Muscle layer of duodenum (tissue), 2 donors: ENCODE measurements around the gene HDAC9.

Experiments
- H3K27ac ChIP-seq: one replicate; pipeline ENCODE4 v1.7.0; 2013; ENCODE audit warnings: mild to moderate bottlenecking, low read length
- H3K27me3 ChIP-seq: one replicate; pipeline ENCODE4 v1.7.0; 2013; ENCODE audit warnings: low read depth, mild to moderate bottlenecking, control low read depth, low read length
- H3K36me3 ChIP-seq, 2 donors: one replicate each; pipeline ENCODE4 v1.7.0; 2013; ENCODE audit warnings: low read length in 2 of 2, control low read depth in 1 of 2, mild to moderate bottlenecking in 1 of 2; ENCODE audit not compliant: insufficient read depth in 2 of 2, control insufficient read depth in 1 of 2
- H3K4me1 ChIP-seq, 2 donors: one replicate each; pipeline ENCODE4 v1.7.0; 2013; ENCODE audit warnings: low read length in 2 of 2, mild to moderate bottlenecking in 2 of 2, control low read depth in 1 of 2, moderate library complexity in 1 of 2; ENCODE audit not compliant: insufficient read depth in 2 of 2, control insufficient read depth in 1 of 2
- H3K4me3 ChIP-seq, 2 donors: one replicate each; pipeline ENCODE4 v1.7.0; 2013; ENCODE audit warnings: low read length in 2 of 2, low read depth in 1 of 2, mild to moderate bottlenecking in 1 of 2
- H3K9me3 ChIP-seq, 2 donors: one replicate each; pipeline ENCODE4 v1.7.0; 2013; ENCODE audit warnings: low read length in 2 of 2, control low read depth in 1 of 2, mild to moderate bottlenecking in 1 of 2; ENCODE audit not compliant: control insufficient read depth in 1 of 2
- donor health status: healthy.

Gene HDAC9

DNA sequence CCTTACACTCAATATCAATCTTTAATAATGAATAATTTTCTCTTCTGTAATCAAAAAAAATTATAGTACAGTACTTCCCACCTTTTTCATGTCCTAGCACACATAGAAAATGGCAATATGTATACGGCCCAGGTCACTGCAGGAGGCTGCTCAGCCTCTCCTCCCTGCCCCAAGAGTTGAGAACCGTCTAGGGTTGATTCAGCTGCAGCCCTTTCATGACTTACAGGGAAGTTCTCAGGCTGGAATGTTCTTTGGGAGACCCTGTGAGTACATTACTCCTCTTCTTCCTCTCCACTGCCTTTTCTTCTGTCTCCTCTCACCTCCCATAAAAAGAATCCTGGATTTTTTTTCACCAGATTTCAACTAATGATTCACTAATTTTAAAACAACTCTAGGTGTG lies 180.0 kb downstream of the HDAC9 start:
- H3K27me3 ChIP-seq: no peaks in the 10 kb centered on the region
- H3K27ac ChIP-seq: no peak overlapping the region
- H3K36me3 ChIP-seq: no peaks in the 10 kb centered on the region
- no peaks in the 10 kb centered on the region for H3K4me1 ChIP-seq
- no peak overlapping the region for H3K4me3 ChIP-seq
- H3K9me3 ChIP-seq: no peaks in the 10 kb centered on the region

DNA sequence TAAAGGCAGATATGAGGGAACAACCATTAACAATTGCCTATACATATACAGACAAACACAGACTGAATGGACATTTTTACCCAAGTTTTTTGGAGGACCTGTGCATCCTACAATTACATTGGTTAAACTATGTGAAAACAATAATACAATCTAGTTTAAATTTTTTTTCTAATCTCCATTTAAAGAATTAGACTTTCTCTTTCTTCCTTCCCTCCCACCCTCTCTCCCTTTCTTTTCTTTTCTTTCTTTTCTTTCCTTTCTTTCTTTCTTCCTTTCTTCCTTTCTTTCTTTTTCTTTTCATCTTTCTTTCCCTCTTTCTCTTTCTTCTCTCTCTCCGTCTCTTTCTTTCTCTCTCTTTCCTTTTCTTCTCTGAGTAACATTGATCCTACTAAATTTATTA lies 183.7 kb downstream of the HDAC9 start:
- Histone ChIP-seq H3K4me3 (no peak overlapping the region), H3K4me1 (no peaks in the 10 kb centered on the region), H3K9me3 (no peaks in the 10 kb centered on the region), H3K36me3 (no peaks in the 10 kb centered on the region), H3K27ac (no peak overlapping the region), H3K27me3 (no peaks in the 10 kb centered on the region)

DNA sequence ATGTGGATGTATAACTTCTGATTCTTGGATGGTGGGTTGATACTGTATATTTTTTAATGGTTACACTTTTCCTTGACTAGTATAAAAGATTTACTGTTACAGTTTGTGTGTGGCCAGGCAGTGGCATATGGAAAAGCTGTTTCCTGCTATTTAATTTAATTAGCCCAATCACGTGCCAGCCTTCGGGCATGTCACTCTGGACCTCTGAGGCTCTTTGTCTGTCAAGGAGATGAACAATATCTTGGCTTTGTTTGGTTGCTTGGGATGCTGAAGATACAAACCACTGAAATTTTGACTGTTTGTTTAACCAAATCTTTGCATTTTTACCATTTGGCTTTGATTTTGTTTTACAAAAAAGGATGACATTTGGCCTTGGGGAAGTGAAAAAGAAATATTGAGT lies 185.0 kb downstream of the HDAC9 start:
- Histone ChIP-seq H3K27me3 (no peaks in the 10 kb centered on the region), H3K9me3 (no peaks in the 10 kb centered on the region), H3K27ac (no peak overlapping the region), H3K36me3 (no peaks in the 10 kb centered on the region), H3K4me3 (no peak overlapping the region), H3K4me1 (no peaks in the 10 kb centered on the region)

DNA sequence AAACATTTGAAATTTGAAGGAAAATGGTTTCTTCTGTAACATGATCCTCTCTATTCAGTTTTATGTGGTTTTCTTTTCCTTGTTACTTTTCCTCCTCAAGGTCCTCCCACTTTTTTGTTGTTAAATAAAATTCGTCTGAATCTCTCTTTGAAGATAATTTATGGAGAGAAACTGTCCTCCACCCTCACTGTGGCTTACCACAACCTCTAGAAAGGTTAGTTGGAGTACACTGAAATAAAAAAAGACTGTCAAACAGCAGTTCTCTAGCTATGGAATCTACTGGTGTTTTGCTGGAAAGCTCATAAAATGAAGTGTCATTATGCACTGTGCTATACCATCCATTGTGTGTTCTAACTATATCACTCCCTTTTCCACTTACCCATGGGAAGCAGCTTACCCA lies 189.4 kb downstream of the HDAC9 start:
- no peak overlapping the region for H3K27ac ChIP-seq
- H3K4me3 ChIP-seq: no peak overlapping the region
- no peaks in the 10 kb centered on the region for H3K36me3 ChIP-seq
- no peaks in the 10 kb centered on the region for H3K27me3 ChIP-seq
- no peaks in the 10 kb centered on the region for H3K4me1 ChIP-seq
- no peaks in the 10 kb centered on the region for H3K9me3 ChIP-seq

DNA sequence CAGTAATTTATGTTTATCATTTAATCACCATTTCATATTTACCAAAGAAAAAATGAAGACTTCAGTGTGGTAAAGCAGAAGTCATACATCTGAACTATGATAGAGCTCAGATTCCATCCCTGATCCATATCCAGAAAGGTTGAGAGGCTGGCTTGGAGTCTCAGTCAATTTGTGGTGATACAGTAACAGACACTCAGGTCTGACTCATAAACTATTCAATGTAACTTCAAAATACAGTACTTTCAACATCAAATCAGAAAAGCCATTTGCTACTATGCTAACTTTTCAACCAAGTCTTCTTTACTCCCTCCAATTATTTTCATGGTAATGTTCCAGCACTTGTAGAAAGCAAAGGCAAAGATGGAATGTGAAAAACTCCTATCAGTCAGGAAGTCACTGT lies 190.4 kb downstream of the HDAC9 start:
- H3K27ac ChIP-seq: no peak overlapping the region
- H3K9me3 ChIP-seq: no peaks in the 10 kb centered on the region
- H3K4me1 ChIP-seq: no peaks in the 10 kb centered on the region
- H3K4me3 ChIP-seq: no peak overlapping the region
- no peaks in the 10 kb centered on the region for H3K27me3 ChIP-seq
- no peaks in the 10 kb centered on the region for H3K36me3 ChIP-seq

DNA sequence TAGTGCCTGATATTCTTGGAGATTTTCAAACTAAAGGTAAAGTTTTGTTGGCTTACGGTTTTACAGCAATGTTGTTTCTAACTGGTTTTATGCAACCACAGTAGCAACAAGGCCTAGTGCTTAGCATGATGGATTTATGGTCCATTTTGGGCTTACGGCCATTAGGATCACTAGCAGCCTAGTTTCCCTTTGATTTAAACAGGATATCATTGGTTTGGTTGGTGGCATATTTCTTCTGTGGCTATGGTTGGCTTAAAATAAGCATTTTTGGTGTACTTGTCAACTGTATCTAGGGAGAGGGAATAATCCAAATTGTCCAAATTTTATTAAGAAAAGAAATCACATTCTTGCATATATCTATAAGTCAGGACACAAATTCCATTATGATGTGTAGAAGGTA lies 194.0 kb downstream of the HDAC9 start:
- H3K36me3 ChIP-seq: no peaks in the 10 kb centered on the region
- no peak overlapping the region for H3K27ac ChIP-seq
- no peaks in the 10 kb centered on the region for H3K9me3 ChIP-seq
- H3K4me3 ChIP-seq: no peak overlapping the region
- H3K27me3 ChIP-seq: no peaks in the 10 kb centered on the region
- H3K4me1 ChIP-seq: no peaks in the 10 kb centered on the region

DNA sequence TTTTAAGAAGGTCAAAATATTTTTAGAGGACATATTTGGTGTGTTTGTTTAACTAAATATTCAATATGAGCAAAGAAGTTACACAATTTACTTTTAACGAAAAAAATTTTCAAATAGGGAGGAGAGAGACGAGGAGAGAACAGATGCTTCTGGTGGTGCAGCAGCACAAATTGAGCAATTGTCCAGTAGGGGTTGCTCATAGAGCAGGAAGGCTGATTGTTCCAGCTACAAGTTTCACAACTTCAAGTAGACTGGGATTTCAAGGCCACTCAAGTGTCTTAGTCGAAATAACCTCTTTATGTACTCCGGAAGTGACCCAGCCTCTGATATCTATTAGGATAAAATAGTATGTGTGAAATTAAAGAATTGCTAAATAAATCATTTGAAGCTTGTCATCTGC lies 197.9 kb downstream of the HDAC9 start:
- Histone ChIP-seq H3K4me1 (no peaks in the 10 kb centered on the region), H3K27me3 (no peaks in the 10 kb centered on the region), H3K4me3 (no peak overlapping the region), H3K9me3 (no peaks in the 10 kb centered on the region), H3K36me3 (no peaks in the 10 kb centered on the region), H3K27ac (no peak overlapping the region)

DNA sequence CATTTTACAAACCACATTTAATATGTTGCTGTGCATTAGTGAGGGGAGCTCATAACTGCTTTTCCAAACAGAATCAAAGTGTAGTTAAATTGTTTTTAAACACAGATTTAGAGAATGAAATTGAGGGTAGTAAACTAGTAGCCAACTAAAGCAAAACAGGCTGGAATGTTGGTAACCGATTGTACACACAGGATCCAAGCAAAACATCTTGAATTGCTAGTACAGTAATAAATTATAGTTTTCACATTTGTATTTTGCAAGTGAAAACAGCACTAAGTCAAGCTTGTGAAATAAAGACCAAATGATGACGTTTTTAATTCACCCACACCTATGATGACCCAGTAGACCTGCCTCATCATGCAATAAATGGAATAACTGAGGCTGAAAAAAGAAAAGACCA lies 198.3 kb downstream of the HDAC9 start:
- no peaks in the 10 kb centered on the region for H3K27me3 ChIP-seq
- H3K9me3 ChIP-seq: no peaks in the 10 kb centered on the region
- no peaks in the 10 kb centered on the region for H3K4me1 ChIP-seq
- H3K4me3 ChIP-seq: no peak overlapping the region
- no peak overlapping the region for H3K27ac ChIP-seq
- H3K36me3 ChIP-seq: no peaks in the 10 kb centered on the region

DNA sequence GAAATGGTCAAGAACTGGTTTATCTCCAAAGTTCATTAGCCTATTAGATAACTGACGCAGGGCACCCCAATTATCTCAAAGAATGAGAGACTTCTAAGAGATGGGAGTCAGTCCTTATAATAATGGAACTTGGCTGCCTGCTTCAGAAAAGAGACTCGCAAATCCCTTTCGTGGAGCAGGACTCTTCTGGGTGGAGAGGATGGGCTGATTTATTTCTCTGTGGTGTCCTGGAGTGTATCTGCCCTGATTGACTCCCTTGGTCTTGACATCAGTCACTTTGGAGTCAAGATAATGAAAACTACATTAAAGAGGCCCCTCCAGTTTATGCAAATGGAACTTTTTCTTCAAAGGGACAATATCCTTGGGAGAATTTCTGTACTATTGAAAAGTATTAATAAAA lies 198.9 kb downstream of the HDAC9 start:
- Histone ChIP-seq H3K36me3 (no peaks in the 10 kb centered on the region), H3K4me1 (no peaks in the 10 kb centered on the region), H3K27ac (no peak overlapping the region), H3K27me3 (no peaks in the 10 kb centered on the region), H3K9me3 (no peaks in the 10 kb centered on the region), H3K4me3 (no peak overlapping the region)

DNA sequence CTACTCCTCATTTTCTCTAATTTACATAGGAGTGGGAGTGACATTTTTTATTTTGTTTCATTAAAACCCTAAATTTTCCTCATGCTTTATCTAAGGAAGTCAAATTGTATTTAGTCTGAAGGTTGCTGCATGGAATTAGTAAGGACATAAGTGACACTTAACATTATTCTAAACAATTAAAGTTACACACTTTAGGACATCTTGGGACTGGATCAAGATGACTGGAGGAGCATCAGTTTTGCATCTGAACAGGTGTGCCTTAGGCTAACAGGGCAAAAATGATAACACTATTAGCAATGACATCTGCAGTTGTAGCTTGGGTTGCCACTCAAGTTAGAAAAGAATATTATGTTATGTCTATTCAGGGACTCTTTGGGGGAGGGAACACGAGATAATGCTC lies 199.4 kb downstream of the HDAC9 start:
- Histone ChIP-seq H3K27me3 (no peaks in the 10 kb centered on the region), H3K4me3 (no peak overlapping the region), H3K4me1 (no peaks in the 10 kb centered on the region), H3K9me3 (no peaks in the 10 kb centered on the region), H3K27ac (no peak overlapping the region), H3K36me3 (no peaks in the 10 kb centered on the region)

DNA sequence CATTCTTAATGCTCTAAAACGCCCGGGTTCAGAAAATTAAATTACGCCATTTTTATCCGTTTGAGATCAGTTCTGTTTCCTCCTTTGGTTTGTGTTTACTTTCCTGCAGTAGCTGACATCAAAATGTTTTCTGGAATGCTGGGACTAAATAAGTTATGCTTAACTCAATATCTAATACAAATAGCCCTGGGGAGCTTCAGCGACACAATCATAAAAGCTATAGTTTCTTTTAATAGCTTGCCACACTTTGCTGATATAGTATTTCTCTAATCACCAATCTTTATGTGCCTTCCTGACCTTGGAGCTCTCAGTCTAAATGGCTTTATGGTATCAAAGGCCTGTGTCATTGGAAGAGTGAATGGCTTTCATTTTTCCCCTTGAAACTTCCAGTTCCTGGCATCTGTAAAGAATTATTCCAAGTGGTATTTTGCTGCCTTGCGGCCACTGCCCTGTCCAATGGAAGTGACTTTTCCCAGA lies 202.7 kb downstream of the HDAC9 start:
- Histone ChIP-seq H3K36me3 (no peaks in the 10 kb centered on the region), H3K9me3 (no peaks in the 10 kb centered on the region), H3K27me3 (no peaks in the 10 kb centered on the region), H3K4me1 (no peaks in the 10 kb centered on the region), H3K4me3 (no peak overlapping the region), H3K27ac (no peak overlapping the region)

DNA sequence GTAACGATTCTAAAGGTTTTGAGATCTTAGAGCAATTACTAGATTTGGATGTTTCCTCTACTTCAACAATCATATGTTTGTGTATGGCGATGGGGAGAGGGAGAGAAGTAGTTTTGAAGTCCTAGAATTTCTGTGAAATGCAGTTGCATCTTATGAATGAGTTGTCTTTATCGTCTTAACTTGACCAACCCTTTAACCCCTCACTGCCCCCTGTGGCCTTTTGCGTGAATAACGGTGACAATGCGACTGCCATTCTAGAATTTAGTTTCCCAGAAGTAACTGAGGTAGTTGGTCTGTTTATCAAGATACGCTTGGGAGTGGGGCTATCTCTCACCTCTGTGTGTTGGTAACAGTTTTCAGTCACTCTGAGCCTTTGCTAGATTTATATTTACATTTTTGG lies 204.6 kb downstream of the HDAC9 start:
- Histone ChIP-seq H3K36me3 (no peaks in the 10 kb centered on the region), H3K27ac (no peak overlapping the region), H3K9me3 (no peaks in the 10 kb centered on the region), H3K4me3 (no peak overlapping the region), H3K27me3 (no peaks in the 10 kb centered on the region), H3K4me1 (no peaks in the 10 kb centered on the region)
